Activated B cell treated with CpG ODN at 0.5 μM for 24 hours (primary cell): ENCODE measurements around the gene SPIB. TPM values are rescaled to one million over a fixed set of nuclear protein-coding genes. Genes with fewer than 3 reads are reported as not detected.
"Not testable (repeated sequence)": the region's sequence is repeated elsewhere in the genome, so short reads cannot be mapped to it uniquely, and the experiment has no call there.

Experiments
- ATAC-seq: fragments of 200-7000 bp; cut with Tn5 transposase; one replicate; pipeline ENCODE4 v1.10.0; 2021; ENCODE audit warnings: low read depth, mild to moderate bottlenecking, moderate library complexity
- CTCF ChIA-PET: fragments of 350-600 bp; sonication (Branson Sonifier 250); formaldehyde crosslinking; loops from one replicate; lab custom pipeline; 2021; ENCODE audit warnings: antibody characterized with exemption; lab: Charles Lee
- POLR2A ChIA-PET: fragments of 350-600 bp; sonication (Branson Sonifier 250); formaldehyde crosslinking; loops from one replicate; lab custom pipeline; 2021; ENCODE audit warnings: antibody characterized with exemption; lab: Charles Lee
- DNase-seq: peaks from one replicate; pipeline ENCODE4 v3.0.0; 2022
- H3K27ac Mint-ChIP-seq: one replicate; pipeline ENCODE4 v1.8.0; 2020; ENCODE audit warnings: mixed read lengths
- H3K27me3 Mint-ChIP-seq: one replicate; pipeline ENCODE4 v1.8.0; 2021; ENCODE audit warnings: mixed read lengths
- H3K36me3 Mint-ChIP-seq: one replicate; pipeline ENCODE4 v1.8.0; 2021; ENCODE audit warnings: low read depth, mixed read lengths
- H3K4me1 Mint-ChIP-seq: one replicate; pipeline ENCODE4 v1.8.0; 2021; ENCODE audit warnings: mixed read lengths
- H3K4me3 Mint-ChIP-seq: one replicate; pipeline ENCODE4 v1.8.0; 2020; ENCODE audit warnings: mild to moderate bottlenecking, mixed read lengths
- H3K9me3 Mint-ChIP-seq: one replicate; pipeline ENCODE4 v1.8.0; 2020; ENCODE audit warnings: mixed read lengths
- intact Hi-C: fragments of 100-400 bp; cut with micrococcal nuclease; formaldehyde crosslinking; loops from one replicate; pipeline ENCODE4 v1.15.1; 2024
- total RNA-seq: library from RNA; stranded (reverse); gene quantifications from 2 replicates; pipeline ENCODE4 v1.2.3, GENCODE V29; 2022
- TF ChIP-seq, protein P1 (sequence below): fragments of 200-600 bp; IDR thresholded peaks from one replicate; pipeline ENCODE4 v1.8.0; 2022; ENCODE audit warnings: antibody characterized with exemption, mild to moderate bottlenecking

SPIB gene
- total RNA-seq, 1 donor from 2014 or later: 324 TPM

GRCh38 chr19:50468818-50469217 is 50.1 kb downstream of the SPIB start:
- Mint-ChIP-seq H3K27ac (no peak overlapping the region), H3K36me3 (no peaks in the 10 kb centered on the region), H3K4me3 (no peak overlapping the region), H3K4me1 (no peaks in the 10 kb centered on the region), H3K27me3 (peaks cover 5% of the 10 kb centered on the region), H3K9me3 (no peaks in the 10 kb centered on the region)
- intact Hi-C loops: no loop called here
- POLR2A ChIA-PET: interaction anchor here (0.7 kb wide), 1 partner anchor 7 kb away, joined by 5 read pairs; the partner anchor contains the start of gene EMC10
- CTCF ChIA-PET: no interaction called here
- TF ChIP-seq, protein P1, sequence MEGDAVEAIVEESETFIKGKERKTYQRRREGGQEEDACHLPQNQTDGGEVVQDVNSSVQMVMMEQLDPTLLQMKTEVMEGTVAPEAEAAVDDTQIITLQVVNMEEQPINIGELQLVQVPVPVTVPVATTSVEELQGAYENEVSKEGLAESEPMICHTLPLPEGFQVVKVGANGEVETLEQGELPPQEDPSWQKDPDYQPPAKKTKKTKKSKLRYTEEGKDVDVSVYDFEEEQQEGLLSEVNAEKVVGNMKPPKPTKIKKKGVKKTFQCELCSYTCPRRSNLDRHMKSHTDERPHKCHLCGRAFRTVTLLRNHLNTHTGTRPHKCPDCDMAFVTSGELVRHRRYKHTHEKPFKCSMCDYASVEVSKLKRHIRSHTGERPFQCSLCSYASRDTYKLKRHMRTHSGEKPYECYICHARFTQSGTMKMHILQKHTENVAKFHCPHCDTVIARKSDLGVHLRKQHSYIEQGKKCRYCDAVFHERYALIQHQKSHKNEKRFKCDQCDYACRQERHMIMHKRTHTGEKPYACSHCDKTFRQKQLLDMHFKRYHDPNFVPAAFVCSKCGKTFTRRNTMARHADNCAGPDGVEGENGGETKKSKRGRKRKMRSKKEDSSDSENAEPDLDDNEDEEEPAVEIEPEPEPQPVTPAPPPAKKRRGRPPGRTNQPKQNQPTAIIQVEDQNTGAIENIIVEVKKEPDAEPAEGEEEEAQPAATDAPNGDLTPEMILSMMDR: no peak
- ATAC-seq: no peak
- DNase-seq: no peak

- H3K27me3 Mint-ChIP-seq, ATAC-seq, intact Hi-C loops, H3K4me3 Mint-ChIP-seq, DNase-seq, H3K9me3 Mint-ChIP-seq: not testable (repeated sequence)
- H3K36me3 Mint-ChIP-seq: peaks cover 13% of the 10 kb centered on the region
- ChIA-PET CTCF (interaction anchor here (0.5 to 0.7 kb wide), 2 partner anchors 24 to 449 kb away, joined by 3 to 4 read pairs; no protein-coding TSS in a partner anchor), POLR2A (interaction anchor here (0.9 to 1.6 kb wide), 3 partner anchors 38 to 116 kb away, joined by 5 to 8 read pairs (median 5); partner anchors contain the start of genes JOSD2 and SPIB)
- peaks cover 19% of the 10 kb centered on the region for H3K4me1 Mint-ChIP-seq
- H3K27ac Mint-ChIP-seq: peak overlapping the region; percentile 16
Measured at GRCh38 chr19:50473336-50473735, 54.6 kb downstream of the SPIB start.

- no peak for DNase-seq
- intact Hi-C loops: loop anchor here (5.0 kb wide), 1 partner anchor 202 kb away; no protein-coding TSS in a partner anchor
- Mint-ChIP-seq H3K4me3 (peak overlapping the region; percentile 93), H3K4me1 (peaks cover 23% of the 10 kb centered on the region), H3K9me3 (no peaks in the 10 kb centered on the region), H3K36me3 (peaks cover 25% of the 10 kb centered on the region), H3K27me3 (no peaks in the 10 kb centered on the region), H3K27ac (peak overlapping the region; percentile 62)
- TF ChIP-seq, protein P1: no peak
- CTCF ChIA-PET: interaction anchor here (0.8 kb wide), 1 partner anchor 14 kb away, joined by 3 read pairs; no protein-coding TSS in a partner anchor
- ATAC-seq: no peak
- POLR2A ChIA-PET: interaction anchor here (1.0 to 1.5 kb wide), 2 partner anchors 36 to 47 kb away, joined by 3 to 4 read pairs; partner anchors contain the start of gene JOSD2
Measured at GRCh38 chr19:50475101-50475568, 56.4 kb downstream of the SPIB start.

GRCh38 chr19:50475736-50476223 is 57.0 kb downstream of the SPIB start:
- CTCF ChIA-PET: no interaction called here
- peak overlapping the region; percentile 93 for H3K4me3 Mint-ChIP-seq
- no peaks in the 10 kb centered on the region for H3K9me3 Mint-ChIP-seq
- peaks cover 23% of the 10 kb centered on the region for H3K4me1 Mint-ChIP-seq
- POLR2A ChIA-PET: interaction anchor here (0.6 to 1.5 kb wide), 4 partner anchors 7 to 100 kb away, joined by 3 to 5 read pairs (median 3); partner anchors contain the start of gene NR1H2
- H3K27me3 Mint-ChIP-seq: no peaks in the 10 kb centered on the region
- peaks cover 27% of the 10 kb centered on the region for H3K36me3 Mint-ChIP-seq
- ATAC-seq (no peak), DNase-seq (no peak)
- intact Hi-C loops: loop anchor here (1.0 to 5.0 kb wide), 4 partner anchors 14 to 202 kb away; partner anchors contain the start of gene JOSD2
- TF ChIP-seq, protein P1: no peak
- H3K27ac Mint-ChIP-seq: peak overlapping the region; percentile 85

DNA sequence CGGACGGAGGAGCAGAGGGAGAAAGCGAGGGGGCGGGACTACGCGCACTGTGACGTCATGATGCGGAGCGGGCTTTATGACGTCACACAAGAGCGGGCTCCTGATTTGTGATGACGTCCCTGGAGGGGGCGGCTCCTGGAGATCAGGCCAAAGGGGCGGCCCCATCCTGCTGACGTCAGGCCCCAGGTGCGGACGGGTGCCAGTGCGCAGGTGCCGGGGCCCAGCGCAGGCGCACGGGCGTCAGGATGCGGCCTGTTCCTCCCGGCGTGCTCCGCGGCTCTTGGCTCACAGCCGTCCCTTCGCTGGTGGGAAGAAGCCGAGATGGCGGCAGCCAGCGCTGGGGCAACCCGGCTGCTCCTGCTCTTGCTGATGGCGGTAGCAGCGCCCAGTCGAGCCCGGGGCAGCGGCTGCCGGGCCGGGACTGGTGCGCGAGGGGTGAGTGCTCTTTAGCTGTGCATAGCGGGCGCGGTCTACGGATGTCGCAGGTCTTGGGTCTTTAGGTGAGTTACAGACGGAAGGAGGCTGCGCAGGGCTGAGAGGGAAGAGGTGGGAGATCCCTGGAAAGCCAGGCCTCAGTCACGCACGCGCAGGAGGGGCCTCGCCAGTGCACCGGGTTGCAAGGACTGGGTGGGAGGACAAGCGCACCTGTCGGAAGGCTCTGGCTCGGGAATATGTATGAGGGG is 57.6 kb downstream of the SPIB start, which contains the start of the genes EMC10 and GARIN5A:
EMC10 (plus strand) TSS at position 284 of the 683 bp plus-strand sequence; CDS start at position 322, 38 bp downstream.
GARIN5A (minus strand) TSS at position 625 of the 683 bp plus-strand sequence; CDS start at position 165, 460 bp downstream.
- Mint-ChIP-seq H3K36me3 (peaks cover 33% of the 10 kb centered on the region), H3K4me3 (peak within 1 kb of the TSS; percentile 93), H3K27me3 (no peaks in the 10 kb centered on the region), H3K9me3 (no peaks in the 10 kb centered on the region), H3K27ac (peak within 1 kb of the TSS; percentile 85), H3K4me1 (peaks cover 23% of the 10 kb centered on the region)
- CTCF ChIA-PET: no interaction called here
- POLR2A ChIA-PET: interaction anchor here (0.5 to 1.5 kb wide), 5 partner anchors 8 to 150 kb away, joined by 3 to 7 read pairs (median 3); partner anchors contain the start of gene NR1H2
- intact Hi-C loops: loop anchor here (1.0 to 5.0 kb wide), 4 partner anchors 15 to 201 kb away; partner anchors contain the start of gene JOSD2
- peak; percentile 95 for ATAC-seq
- peak; percentile 95 for DNase-seq
- TF ChIP-seq, protein P1: no peak
